ENCODE measurements around the gene FIBP. TPM values are rescaled to one million over a fixed set of nuclear protein-coding genes. Genes with fewer than 3 reads are reported as not detected.

Gene FIBP
- total RNA-seq, 1 donor from 2014 or later, result 144 TPM

DNA sequence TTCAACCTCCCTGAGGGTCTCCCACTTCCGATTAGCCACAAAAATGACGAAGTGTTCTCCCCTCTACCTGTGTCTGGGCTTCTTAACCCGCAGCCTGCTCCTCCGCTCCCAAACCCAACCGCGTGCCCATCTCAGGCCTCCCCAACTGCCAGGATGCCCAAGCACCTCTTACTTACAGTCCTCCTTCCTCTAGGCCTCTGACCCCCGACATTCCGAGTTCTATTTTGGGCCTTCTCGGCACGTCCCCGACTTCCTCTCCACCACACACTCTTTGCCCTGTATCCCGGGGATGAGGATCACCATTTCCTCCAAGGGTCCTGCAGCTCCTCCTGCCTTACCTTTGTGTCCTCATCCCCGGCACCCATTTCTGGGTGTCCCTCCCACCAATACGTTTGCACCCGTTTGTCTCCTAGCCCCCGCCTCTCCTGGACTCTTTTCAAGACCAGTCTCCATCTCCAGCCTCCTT, 28.4 kb downstream of the FIBP start:
- Histone ChIP-seq H3K4me3 (ENCODE audit: low read depth, low read length) (peak overlapping the region; percentile 64), H3K27me3 (ENCODE audit: control insufficient read depth, insufficient read depth, low read length) (no peaks in the 10 kb centered on the region), H3K36me3 (ENCODE audit: control insufficient read depth, insufficient read depth, low read length) (peaks cover 2% of the 10 kb centered on the region)
- TF ChIP-seq, protein P1, sequence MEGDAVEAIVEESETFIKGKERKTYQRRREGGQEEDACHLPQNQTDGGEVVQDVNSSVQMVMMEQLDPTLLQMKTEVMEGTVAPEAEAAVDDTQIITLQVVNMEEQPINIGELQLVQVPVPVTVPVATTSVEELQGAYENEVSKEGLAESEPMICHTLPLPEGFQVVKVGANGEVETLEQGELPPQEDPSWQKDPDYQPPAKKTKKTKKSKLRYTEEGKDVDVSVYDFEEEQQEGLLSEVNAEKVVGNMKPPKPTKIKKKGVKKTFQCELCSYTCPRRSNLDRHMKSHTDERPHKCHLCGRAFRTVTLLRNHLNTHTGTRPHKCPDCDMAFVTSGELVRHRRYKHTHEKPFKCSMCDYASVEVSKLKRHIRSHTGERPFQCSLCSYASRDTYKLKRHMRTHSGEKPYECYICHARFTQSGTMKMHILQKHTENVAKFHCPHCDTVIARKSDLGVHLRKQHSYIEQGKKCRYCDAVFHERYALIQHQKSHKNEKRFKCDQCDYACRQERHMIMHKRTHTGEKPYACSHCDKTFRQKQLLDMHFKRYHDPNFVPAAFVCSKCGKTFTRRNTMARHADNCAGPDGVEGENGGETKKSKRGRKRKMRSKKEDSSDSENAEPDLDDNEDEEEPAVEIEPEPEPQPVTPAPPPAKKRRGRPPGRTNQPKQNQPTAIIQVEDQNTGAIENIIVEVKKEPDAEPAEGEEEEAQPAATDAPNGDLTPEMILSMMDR (IDR thresholded peaks at IDR 0.05; ENCODE audit: insufficient read depth, low read length, poor library complexity, severe bottlenecking), result no peak
- no peak for DNase-seq (ENCODE audit: low read depth)

DNA sequence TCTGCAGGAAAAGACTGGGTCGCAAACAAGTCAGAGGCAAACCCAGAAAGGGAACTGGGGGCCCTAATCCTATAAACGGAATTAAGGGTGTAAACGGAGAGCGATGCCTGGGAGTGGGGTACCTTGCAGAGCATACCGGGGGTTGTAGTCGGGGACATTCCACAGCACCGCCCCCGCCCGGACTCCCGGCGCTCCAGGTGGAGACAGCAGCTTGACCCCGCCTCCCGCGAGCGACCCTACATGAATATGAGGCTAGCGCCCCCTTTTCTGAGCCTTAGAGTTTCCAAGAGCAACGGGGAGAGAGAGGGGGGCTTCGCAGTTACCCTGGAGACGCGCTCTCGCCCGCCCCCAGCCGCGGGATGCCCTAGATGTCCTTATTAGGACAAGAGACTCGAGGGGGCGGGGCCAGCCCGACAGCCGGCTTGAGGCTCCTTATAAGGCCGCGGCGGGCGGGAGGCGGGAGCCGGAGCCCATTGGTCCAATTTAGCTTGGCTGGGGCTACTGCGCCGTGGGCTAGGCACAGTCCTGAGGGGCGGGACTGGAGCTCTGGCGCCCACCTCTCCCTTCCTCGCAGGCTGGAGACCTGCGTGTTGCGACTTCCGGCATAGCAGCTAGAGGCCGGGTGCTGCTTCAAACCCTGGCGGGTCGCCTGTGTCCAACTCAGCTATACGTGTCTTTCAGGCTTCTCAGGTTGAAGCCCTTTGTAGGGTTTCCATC, 29.0 kb downstream of the FIBP start:
- H3K27me3 ChIP-seq (ENCODE audit: control insufficient read depth, insufficient read depth, low read length), result no peaks in the 10 kb centered on the region
- TF ChIP-seq, protein P1 (IDR thresholded peaks at IDR 0.05; ENCODE audit: insufficient read depth, low read length, poor library complexity, severe bottlenecking), result peak; percentile 12
- peak; percentile 96 for DNase-seq (ENCODE audit: low read depth)
- peak overlapping the region; percentile 64 for H3K4me3 ChIP-seq (ENCODE audit: low read depth, low read length)
- H3K36me3 ChIP-seq (ENCODE audit: control insufficient read depth, insufficient read depth, low read length), result peaks cover 3% of the 10 kb centered on the region

- Histone ChIP-seq H3K36me3 (ENCODE audit: control insufficient read depth, insufficient read depth, low read length) (peaks cover 5% of the 10 kb centered on the region), H3K27me3 (ENCODE audit: control insufficient read depth, insufficient read depth, low read length) (no peaks in the 10 kb centered on the region), H3K4me3 (ENCODE audit: low read depth, low read length) (peak overlapping the region; percentile 42)
- TF ChIP-seq, protein P1 (IDR thresholded peaks at IDR 0.05; ENCODE audit: insufficient read depth, low read length, poor library complexity, severe bottlenecking), result no peak
- DNase-seq (ENCODE audit: low read depth), result no peak
Observed at GRCh38 chr11:65858681-65859087, 29.6 kb downstream of the FIBP start.

DNA sequence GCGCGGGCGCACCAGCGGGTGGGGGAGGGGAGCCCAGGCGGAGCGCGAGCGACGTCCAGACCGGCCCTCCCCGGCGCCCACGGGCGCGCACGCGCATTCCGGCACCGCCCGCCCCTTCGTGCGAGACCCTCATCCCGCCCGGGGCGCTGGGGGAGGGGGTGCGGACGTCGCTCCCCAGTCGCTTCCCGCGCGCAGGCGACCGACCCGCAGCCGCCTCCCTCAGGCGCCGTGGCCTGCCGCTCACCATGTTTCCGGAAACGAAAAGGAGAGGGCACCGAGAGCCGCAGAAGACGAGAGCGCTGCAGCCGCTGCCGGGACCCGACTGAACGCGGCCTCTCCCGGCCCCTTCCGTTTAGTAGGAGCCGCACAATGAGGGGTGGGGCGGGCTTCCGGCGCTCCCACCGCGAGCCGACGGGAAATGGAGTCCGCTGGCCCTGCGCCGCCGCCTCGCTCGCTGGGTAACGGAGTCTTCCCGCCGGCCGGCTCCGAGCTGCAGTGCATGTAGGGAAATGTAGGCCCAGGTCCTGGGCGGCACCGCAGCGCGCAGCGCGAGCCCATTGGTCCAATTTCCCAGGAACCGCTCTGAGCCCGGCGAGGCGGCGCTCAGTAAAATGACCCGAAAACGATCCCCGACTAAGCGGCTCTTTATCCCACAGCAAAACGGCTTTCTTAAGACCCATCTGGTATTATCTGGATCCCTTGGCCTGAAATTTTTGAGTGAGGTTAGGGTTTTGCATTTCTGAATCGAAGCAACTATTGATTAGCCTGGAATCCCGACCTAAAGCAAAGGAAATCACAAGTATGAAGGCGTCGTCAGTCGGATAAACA, 30.2 kb downstream of the FIBP start, which contains the start of gene CFL1:
Gene CFL1 (minus strand): TSS at position 328 of the 828 bp plus-strand sequence. CDS start 81 bp downstream, at position 247.
- H3K27me3 ChIP-seq (ENCODE audit: control insufficient read depth, insufficient read depth, low read length), result no peaks in the 10 kb centered on the region
- peak within 1 kb of the TSS; percentile 97 for H3K4me3 ChIP-seq (ENCODE audit: low read depth, low read length)
- H3K36me3 ChIP-seq (ENCODE audit: control insufficient read depth, insufficient read depth, low read length), result peaks cover 5% of the 10 kb centered on the region
- TF ChIP-seq, protein P1 (IDR thresholded peaks at IDR 0.05; ENCODE audit: insufficient read depth, low read length, poor library complexity, severe bottlenecking), result no peak
- DNase-seq (ENCODE audit: low read depth), result peak; percentile 86

DNA sequence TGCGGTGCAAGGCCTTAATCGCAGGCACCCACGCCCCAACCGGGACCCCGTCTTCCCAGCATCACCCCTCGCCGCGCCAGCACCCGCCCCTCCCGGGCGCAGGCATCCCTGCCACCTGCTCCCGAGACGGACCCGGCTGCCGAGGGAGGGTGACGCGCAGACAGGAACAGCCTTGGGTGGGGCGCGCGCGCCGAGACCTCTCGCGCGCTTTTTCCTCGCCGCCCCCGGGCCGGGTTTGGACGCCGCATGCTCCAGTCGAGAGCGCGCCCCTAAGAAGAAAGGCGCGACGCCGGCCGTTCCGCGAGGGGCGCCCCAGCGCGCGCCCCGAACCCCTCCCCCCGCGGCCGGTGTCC, 30.8 kb downstream of the FIBP start:
- Histone ChIP-seq H3K27me3 (ENCODE audit: control insufficient read depth, insufficient read depth, low read length) (no peaks in the 10 kb centered on the region), H3K36me3 (ENCODE audit: control insufficient read depth, insufficient read depth, low read length) (peaks cover 5% of the 10 kb centered on the region), H3K4me3 (ENCODE audit: low read depth, low read length) (peak overlapping the region; percentile 97)
- TF ChIP-seq, protein P1 (IDR thresholded peaks at IDR 0.05; ENCODE audit: insufficient read depth, low read length, poor library complexity, severe bottlenecking), result no peak
- no peak for DNase-seq (ENCODE audit: low read depth)
